Measurements from ENCODE around the gene LRP5.

The LRP5 gene

GRCh38 chr11:68313574-68314202 is 1.3 kb downstream of the LRP5 start:
- POLR2A ChIA-PET, result interaction anchor here (1.5 kb wide), 1 partner anchor 14 kb away, joined by 4 read pairs; no protein-coding TSS in a partner anchor
- H3K4me1 ChIP-seq (ENCODE audit: control extremely low read depth in 1 of 4, control insufficient read depth in 4 of 4, insufficient read depth in 4 of 4, low read length in 3 of 4), result peaks cover 8 to 61% (median 45%) of the 10 kb centered on the region in 4 experiments
- H3K27me3 ChIP-seq (replicated peaks in 2 of 5; ENCODE audit: control insufficient read depth in 4 of 5, insufficient read depth in 5 of 5, low read length in 4 of 5), result no peaks in the 10 kb centered on the region

DNA sequence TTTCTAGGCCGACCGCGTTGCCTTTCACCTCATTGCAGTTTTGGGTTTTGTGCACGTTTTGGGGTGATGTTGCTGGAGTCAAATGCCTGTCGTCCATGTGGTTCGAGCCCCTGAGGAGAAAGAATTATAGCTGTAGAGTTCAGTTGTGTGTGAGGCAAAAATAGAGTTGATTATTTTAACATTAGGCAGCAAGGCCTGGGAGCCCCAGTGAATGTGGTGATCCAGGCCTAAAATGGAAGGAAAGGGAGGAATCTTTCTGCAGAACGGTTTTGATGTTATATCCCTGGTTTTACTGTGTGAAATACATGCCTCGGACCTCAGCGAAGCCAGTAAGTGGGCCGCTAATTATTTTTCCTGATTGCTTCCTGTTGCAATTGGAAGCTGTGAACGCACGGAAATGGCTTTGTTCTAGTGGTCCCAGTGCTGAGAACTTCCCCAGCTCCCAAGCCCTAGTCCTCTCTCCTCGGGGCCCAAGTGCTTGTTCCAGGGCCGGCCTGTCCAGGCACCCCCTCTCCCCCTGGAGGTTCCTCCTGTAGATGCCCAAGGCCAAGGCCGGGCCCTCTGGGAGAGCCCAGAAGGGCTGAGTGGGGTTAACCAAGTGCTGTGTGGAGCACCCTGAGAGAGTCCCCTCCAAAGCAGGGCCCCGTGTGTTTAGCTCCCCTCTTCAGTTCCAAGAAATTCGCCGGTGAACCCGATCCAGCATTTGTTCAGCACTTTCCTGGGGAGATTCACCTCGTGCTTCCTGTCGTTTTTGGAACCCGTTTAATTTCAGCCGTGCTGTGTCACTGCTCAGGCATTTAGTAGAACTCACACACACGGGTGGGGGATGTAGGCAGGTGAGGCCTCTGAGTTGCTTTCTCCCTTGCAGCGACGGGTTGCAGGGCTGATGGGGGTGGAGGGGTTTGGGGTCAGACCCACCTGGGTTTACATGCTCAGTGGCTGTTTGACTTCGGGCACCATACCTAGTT is 2.1 kb downstream of the LRP5 start:
- Histone ChIP-seq H3K4me3 (ENCODE audit: control insufficient read depth in 1 of 7, extremely low read depth in 1 of 7, insufficient read depth in 4 of 7, low read depth in 2 of 7, low read length in 6 of 7) (peak overlapping the region; percentile 50 to 84 (median 79)), H3K36me3 (ENCODE audit: control insufficient read depth in 4 of 4, insufficient read depth in 4 of 4, low read length in 3 of 4) (no peaks in the 10 kb centered on the region), H3K27ac (ENCODE audit: insufficient read depth in 1 of 2, low read depth in 1 of 2, low read length in 2 of 2, poor library complexity in 1 of 2, severe bottlenecking in 2 of 2) (peak overlapping the region in 1 of 2 experiments; percentile 49), H3K4me1 (ENCODE audit: control extremely low read depth in 1 of 4, control insufficient read depth in 4 of 4, insufficient read depth in 4 of 4, low read length in 3 of 4) (peaks cover 8 to 61% (median 45%) of the 10 kb centered on the region in 4 experiments), H3K9me3 (ENCODE audit: control extremely low read depth in 1 of 5, control insufficient read depth in 4 of 5, insufficient read depth in 2 of 5, low read depth in 1 of 5, low read length in 4 of 5) (no peaks in the 10 kb centered on the region), H3K27me3 (replicated peaks in 2 of 5; ENCODE audit: control insufficient read depth in 4 of 5, insufficient read depth in 5 of 5, low read length in 4 of 5) (no peaks in the 10 kb centered on the region)
- POLR2A ChIA-PET, result interaction anchor here (1.5 kb wide), 1 partner anchor 14 kb away, joined by 4 read pairs; no protein-coding TSS in a partner anchor
- CTCF ChIA-PET, result interaction anchor here (0.6 to 3.0 kb wide), 4 partner anchors 11 to 36 kb away, joined by 4 to 10 read pairs (median 6); no protein-coding TSS in a partner anchor
- WGBS (ENCODE audit: insufficient coverage), result 10% methylated on average over 25 of the region's 27 CpGs
- DNase-seq, result peak in 2 of 3 donors; percentile 28 to 55

More at GRCh38 chr11:68313574-68314202, 1.3 kb downstream of the LRP5 start:
- WGBS (ENCODE audit: insufficient coverage), result 5% methylated on average over 15 of the region's 19 CpGs
- no peaks in the 10 kb centered on the region for H3K9me3 ChIP-seq (ENCODE audit: control extremely low read depth in 1 of 5, control insufficient read depth in 4 of 5, insufficient read depth in 2 of 5, low read depth in 1 of 5, low read length in 4 of 5)
- H3K4me3 ChIP-seq (ENCODE audit: control insufficient read depth in 1 of 7, extremely low read depth in 1 of 7, insufficient read depth in 4 of 7, low read depth in 2 of 7, low read length in 6 of 7), result peak overlapping the region; percentile 50 to 84 (median 79)
- peak in 2 of 3 donors; percentile 44 to 51 for DNase-seq
- peak overlapping the region in 1 of 2 experiments; percentile 49 for H3K27ac ChIP-seq (ENCODE audit: insufficient read depth in 1 of 2, low read depth in 1 of 2, low read length in 2 of 2, poor library complexity in 1 of 2, severe bottlenecking in 2 of 2)
- H3K36me3 ChIP-seq (ENCODE audit: control insufficient read depth in 4 of 4, insufficient read depth in 4 of 4, low read length in 3 of 4), result no peaks in the 10 kb centered on the region
- CTCF ChIA-PET, result interaction anchor here (1.4 to 3.0 kb wide), 3 partner anchors 12 to 37 kb away, joined by 4 to 10 read pairs (median 7); no protein-coding TSS in a partner anchor

GRCh38 chr11:68315171-68315920 is 3.0 kb downstream of the LRP5 start:
- no peaks in the 10 kb centered on the region for H3K36me3 ChIP-seq (ENCODE audit: control insufficient read depth in 4 of 4, insufficient read depth in 4 of 4, low read length in 3 of 4)
- 91% methylated on average over 17 of the region's 19 CpGs for WGBS (ENCODE audit: insufficient coverage)
- DNase-seq, result no peak
- H3K27ac ChIP-seq (ENCODE audit: insufficient read depth in 1 of 2, low read depth in 1 of 2, low read length in 2 of 2, poor library complexity in 1 of 2, severe bottlenecking in 2 of 2), result no peak overlapping the region
- H3K9me3 ChIP-seq (ENCODE audit: control extremely low read depth in 1 of 5, control insufficient read depth in 4 of 5, insufficient read depth in 2 of 5, low read depth in 1 of 5, low read length in 4 of 5), result no peaks in the 10 kb centered on the region
- ChIA-PET CTCF (interaction anchor here (0.6 to 3.0 kb wide), 3 partner anchors 10 to 845 kb away, joined by 3 to 10 read pairs (median 7); no protein-coding TSS in a partner anchor), POLR2A (interaction anchor here (1.0 kb wide), 1 partner anchor 12 kb away, joined by 3 read pairs; no protein-coding TSS in a partner anchor)
- H3K4me1 ChIP-seq (ENCODE audit: control extremely low read depth in 1 of 4, control insufficient read depth in 4 of 4, insufficient read depth in 4 of 4, low read length in 3 of 4), result peaks cover 8 to 58% (median 45%) of the 10 kb centered on the region in 4 experiments
- H3K4me3 ChIP-seq (ENCODE audit: control insufficient read depth in 1 of 7, extremely low read depth in 1 of 7, insufficient read depth in 4 of 7, low read depth in 2 of 7, low read length in 6 of 7), result peak overlapping the region in 4 of 7 experiments; percentile 75 to 84 (median 80)
- no peaks in the 10 kb centered on the region for H3K27me3 ChIP-seq (replicated peaks in 2 of 5; ENCODE audit: control insufficient read depth in 4 of 5, insufficient read depth in 5 of 5, low read length in 4 of 5)

- CTCF ChIA-PET, result interaction anchor here (0.7 to 1.3 kb wide), 3 partner anchors 19 to 47 kb away, joined by 3 read pairs; no protein-coding TSS in a partner anchor
Measured at GRCh38 chr11:68317147-68317785, 4.9 kb downstream of the LRP5 start.

GRCh38 chr11:68321293-68322051 is 9.1 kb downstream of the LRP5 start:
- Histone ChIP-seq H3K4me1 (ENCODE audit: control extremely low read depth in 1 of 4, control insufficient read depth in 4 of 4, insufficient read depth in 4 of 4, low read length in 3 of 4) (peaks cover 0 to 44% (median 23%) of the 10 kb centered on the region in 4 experiments), H3K27me3 (replicated peaks in 2 of 5; ENCODE audit: control insufficient read depth in 4 of 5, insufficient read depth in 5 of 5, low read length in 4 of 5) (no peaks in the 10 kb centered on the region), H3K27ac (ENCODE audit: insufficient read depth in 1 of 2, low read depth in 1 of 2, low read length in 2 of 2, poor library complexity in 1 of 2, severe bottlenecking in 2 of 2) (no peak overlapping the region), H3K4me3 (ENCODE audit: control insufficient read depth in 1 of 7, extremely low read depth in 1 of 7, insufficient read depth in 4 of 7, low read depth in 2 of 7, low read length in 6 of 7) (no peak overlapping the region), H3K9me3 (ENCODE audit: control extremely low read depth in 1 of 5, control insufficient read depth in 4 of 5, insufficient read depth in 2 of 5, low read depth in 1 of 5, low read length in 4 of 5) (no peaks in the 10 kb centered on the region), H3K36me3 (ENCODE audit: control insufficient read depth in 4 of 4, insufficient read depth in 4 of 4, low read length in 3 of 4) (peaks cover 0 to 2% (median 0%) of the 10 kb centered on the region in 4 experiments)
- WGBS (ENCODE audit: insufficient coverage), result 93% methylated on average over 16 of the region's 16 CpGs
- CTCF ChIA-PET, result interaction anchor here (1.0 to 1.4 kb wide), 2 partner anchors 15 to 23 kb away, joined by 3 to 4 read pairs; no protein-coding TSS in a partner anchor
- POLR2A ChIA-PET, result no interaction called here
- DNase-seq, result no peak

More at GRCh38 chr11:68317147-68317785, 4.9 kb downstream of the LRP5 start:
- H3K27me3 ChIP-seq (replicated peaks in 2 of 5; ENCODE audit: control insufficient read depth in 4 of 5, insufficient read depth in 5 of 5, low read length in 4 of 5), result no peaks in the 10 kb centered on the region
- peaks cover 8 to 53% (median 41%) of the 10 kb centered on the region in 4 experiments for H3K4me1 ChIP-seq (ENCODE audit: control extremely low read depth in 1 of 4, control insufficient read depth in 4 of 4, insufficient read depth in 4 of 4, low read length in 3 of 4)
- no peak overlapping the region for H3K4me3 ChIP-seq (ENCODE audit: control insufficient read depth in 1 of 7, extremely low read depth in 1 of 7, insufficient read depth in 4 of 7, low read depth in 2 of 7, low read length in 6 of 7)
- no peak overlapping the region for H3K27ac ChIP-seq (ENCODE audit: insufficient read depth in 1 of 2, low read depth in 1 of 2, low read length in 2 of 2, poor library complexity in 1 of 2, severe bottlenecking in 2 of 2)
- DNase-seq, result no peak
- H3K36me3 ChIP-seq (ENCODE audit: control insufficient read depth in 4 of 4, insufficient read depth in 4 of 4, low read length in 3 of 4), result no peaks in the 10 kb centered on the region
- POLR2A ChIA-PET, result interaction anchor here (0.6 kb wide), 2 partner anchors 91 to 166 kb away, joined by 4 read pairs; no protein-coding TSS in a partner anchor
- H3K9me3 ChIP-seq (ENCODE audit: control extremely low read depth in 1 of 5, control insufficient read depth in 4 of 5, insufficient read depth in 2 of 5, low read depth in 1 of 5, low read length in 4 of 5), result no peaks in the 10 kb centered on the region
- WGBS (ENCODE audit: insufficient coverage), result 83% methylated on average over 12 of the region's 15 CpGs
